CD4-positive, alpha-beta memory T cell (primary cell): Measurements from ENCODE around the gene OOSP3. TPM values are rescaled to one million over a fixed set of nuclear protein-coding genes. Genes with fewer than 3 reads are reported as not detected.

ENCODE experiments used
- CTCF ChIA-PET: fragments of 350-600 bp; sonication (Branson Sonifier 250); formaldehyde crosslinking; loops from one replicate; lab custom pipeline; 2021; ENCODE audit warnings: inconsistent platforms; ENCODE audit not compliant: partially characterized antibody; lab: Charles Lee
- POLR2A ChIA-PET: fragments of 350-600 bp; sonication (Branson Sonifier 250); formaldehyde crosslinking; loops from one replicate; lab custom pipeline; 2021; ENCODE audit not compliant: partially characterized antibody; lab: Charles Lee
- DNase-seq, 5 donors: peaks; one replicate each; pipeline versions ENCODE4 v3.0.0 to v3.0.0-alpha.2; 2020 to 2022; ENCODE audit warnings: mixed read lengths in 1 of 5
- H3K27ac ChIP-seq: one replicate; pipeline ENCODE4 v1.7.0; 2013; ENCODE audit warnings: low read depth, low read length
- H3K27me3 ChIP-seq: 2 replicates; pipeline ENCODE4 v1.7.0; 2013; ENCODE audit warnings: mild to moderate bottlenecking, low read length, moderate library complexity; ENCODE audit not compliant: insufficient read depth
- H3K36me3 ChIP-seq: 2 replicates; pipeline ENCODE4 v1.7.0; 2013; ENCODE audit warnings: mild to moderate bottlenecking, low read length, moderate library complexity; ENCODE audit not compliant: insufficient read depth
- H3K4me1 ChIP-seq: 2 replicates; pipeline ENCODE4 v1.7.0; 2013; ENCODE audit warnings: mild to moderate bottlenecking, low read length, moderate library complexity; ENCODE audit not compliant: insufficient read depth
- H3K4me3 ChIP-seq, 2 donors: one replicate each; pipeline ENCODE4 v1.7.0; 2013; ENCODE audit warnings: low read length in 2 of 2, mild to moderate bottlenecking in 1 of 2
- H3K9me3 ChIP-seq, 2 donors: one replicate each; pipeline ENCODE4 v1.7.0; 2013; ENCODE audit warnings: low read length in 2 of 2, control low read depth in 1 of 2; ENCODE audit not compliant: control insufficient read depth in 1 of 2
- H3K27ac Mint-ChIP-seq, 7 donors: one replicate each; pipeline ENCODE4 v1.8.0; 2020 to 2021; ENCODE audit warnings: mixed read lengths in 7 of 7, mild to moderate bottlenecking in 6 of 7, inconsistent platforms in 3 of 7, moderate library complexity in 3 of 7
- H3K27me3 Mint-ChIP-seq, 2 donors: one replicate each; pipeline ENCODE4 v1.8.0; 2020 to 2021; ENCODE audit warnings: mixed read lengths in 2 of 2
- H3K36me3 Mint-ChIP-seq, 2 donors: one replicate each; pipeline ENCODE4 v1.8.0; 2020 to 2021; ENCODE audit warnings: mixed read lengths in 2 of 2, inconsistent platforms in 1 of 2, mild to moderate bottlenecking in 1 of 2
- H3K4me1 Mint-ChIP-seq, 4 donors: one replicate each; pipeline ENCODE4 v1.8.0; 2020 to 2021; ENCODE audit warnings: mixed read lengths in 4 of 4, mild to moderate bottlenecking in 1 of 4
- H3K4me3 Mint-ChIP-seq, 8 donors: one replicate each; pipeline ENCODE4 v1.8.0; 2020 to 2021; ENCODE audit warnings: mixed read lengths in 8 of 8, mild to moderate bottlenecking in 7 of 8, moderate library complexity in 6 of 8, inconsistent platforms in 3 of 8
- H3K9me3 Mint-ChIP-seq, 8 donors: one replicate each; pipeline ENCODE4 v1.8.0; 2020 to 2021; ENCODE audit warnings: mixed read lengths in 8 of 8, mild to moderate bottlenecking in 5 of 8, inconsistent platforms in 3 of 8, moderate library complexity in 1 of 8
- intact Hi-C: fragments of 100-400 bp; cut with micrococcal nuclease; formaldehyde crosslinking; loops from one replicate; pipeline ENCODE4 v1.15.1; 2023
- polyA plus RNA-seq, 2 donors: library from polyadenylated mRNA; unstranded; fragments of 300-500 nt; fragmentation: Illumina TruSeq; gene quantifications; one replicate each; pipeline ENCODE4 v1.2.3, GENCODE V29; 2021
- total RNA-seq, 2 experiments: library from RNA; stranded (reverse); gene quantifications; one replicate each; pipeline ENCODE4 v1.2.3, GENCODE V29; 2021

Gene OOSP3
- total and polyA plus RNA-seq, 4 experiments from 2014 or later, result not detected

GRCh38 chr11:59939482-59939881 lies 60.9 kb downstream of the OOSP3 start:
- DNase-seq, result no peak
- H3K4me1 Mint-ChIP-seq, result no peaks in the 10 kb centered on the region
- no peak overlapping the region for H3K4me3 ChIP-seq

GRCh38 chr11:59941091-59941490 lies 62.5 kb downstream of the OOSP3 start:
- H3K27me3 Mint-ChIP-seq, result peaks cover 3 to 28% of the 10 kb centered on the region in 2 donors
- no peaks in the 10 kb centered on the region for H3K36me3 ChIP-seq

More at GRCh38 chr11:59939482-59939881, 60.9 kb downstream of the OOSP3 start:
- H3K9me3 ChIP-seq, result no peaks in the 10 kb centered on the region
- Mint-ChIP-seq H3K9me3 (no peaks in the 10 kb centered on the region), H3K27ac (no peak overlapping the region), H3K36me3 (no peaks in the 10 kb centered on the region), H3K27me3 (peaks cover 3 to 24% of the 10 kb centered on the region in 2 donors), H3K4me3 (no peak overlapping the region)
- no peaks in the 10 kb centered on the region for H3K27me3 ChIP-seq
- no peak overlapping the region for H3K27ac ChIP-seq
- intact Hi-C loops, result no loop called here
- CTCF ChIA-PET, result no interaction called here
- POLR2A ChIA-PET, result no interaction called here
- H3K36me3 ChIP-seq, result no peaks in the 10 kb centered on the region
- no peaks in the 10 kb centered on the region for H3K4me1 ChIP-seq

GRCh38 chr11:59943997-59944714 lies 65.6 kb downstream of the OOSP3 start:
- no peak for DNase-seq
- H3K9me3 Mint-ChIP-seq, result no peaks in the 10 kb centered on the region
- ChIA-PET POLR2A (no interaction called here), CTCF (no interaction called here)
- no peaks in the 10 kb centered on the region for H3K36me3 Mint-ChIP-seq
- Histone ChIP-seq H3K27me3 (no peaks in the 10 kb centered on the region), H3K9me3 (no peaks in the 10 kb centered on the region), H3K27ac (no peak overlapping the region), H3K4me3 (no peak overlapping the region), H3K4me1 (no peaks in the 10 kb centered on the region), H3K36me3 (no peaks in the 10 kb centered on the region)
- peaks cover 6 to 40% of the 10 kb centered on the region in 2 donors for H3K27me3 Mint-ChIP-seq
- no peaks in the 10 kb centered on the region for H3K4me1 Mint-ChIP-seq
- no peak overlapping the region for H3K27ac Mint-ChIP-seq
- intact Hi-C loops, result no loop called here
- H3K4me3 Mint-ChIP-seq, result no peak overlapping the region

More at GRCh38 chr11:59941091-59941490, 62.5 kb downstream of the OOSP3 start:
- Mint-ChIP-seq H3K4me1 (no peaks in the 10 kb centered on the region), H3K27ac (no peak overlapping the region), H3K36me3 (no peaks in the 10 kb centered on the region), H3K4me3 (no peak overlapping the region), H3K9me3 (no peaks in the 10 kb centered on the region)
- intact Hi-C loops, result no loop called here
- Histone ChIP-seq H3K27me3 (no peaks in the 10 kb centered on the region), H3K4me3 (no peak overlapping the region), H3K27ac (no peak overlapping the region), H3K4me1 (no peaks in the 10 kb centered on the region), H3K9me3 (no peaks in the 10 kb centered on the region)
- POLR2A ChIA-PET, result no interaction called here
- CTCF ChIA-PET, result no interaction called here
- no peak for DNase-seq

- H3K4me3 Mint-ChIP-seq, result no peak overlapping the region
- H3K36me3 Mint-ChIP-seq, result no peaks in the 10 kb centered on the region
- H3K9me3 ChIP-seq, result no peaks in the 10 kb centered on the region
- H3K4me1 Mint-ChIP-seq, result no peaks in the 10 kb centered on the region
- ChIA-PET POLR2A (no interaction called here), CTCF (no interaction called here)
- H3K9me3 Mint-ChIP-seq, result no peaks in the 10 kb centered on the region
- DNase-seq, result no peak
- no peaks in the 10 kb centered on the region for H3K27me3 ChIP-seq
- no peak overlapping the region for H3K27ac ChIP-seq
- no peaks in the 10 kb centered on the region for H3K4me1 ChIP-seq
- H3K36me3 ChIP-seq, result no peaks in the 10 kb centered on the region
- peaks cover 4 to 41% of the 10 kb centered on the region in 2 donors for H3K27me3 Mint-ChIP-seq
- H3K4me3 ChIP-seq, result no peak overlapping the region
- H3K27ac Mint-ChIP-seq, result no peak overlapping the region
- intact Hi-C loops, result no loop called here
These were observed 66.1 kb downstream of the OOSP3 start for GRCh38 chr11:59944720-59945119.

Other genes with a start within 250 kb of the OOSP3 start
- 10 to 100 TPM; 45.3 to 45.5 TPM for gene PATL1, start 209.7 kb upstream of the OOSP3 start, total RNA-seq
- 1 to 10 TPM; 2.6 to 8.7 TPM for gene PATL1, start 209.7 kb upstream of the OOSP3 start, polyA plus RNA-seq
- not detected for gene OR10V1, start 164.9 kb upstream of the OOSP3 start, total RNA-seq
- gene OR10V1, start 164.9 kb upstream of the OOSP3 start, polyA plus RNA-seq, result not detected
- 10 to 100 TPM; 13.6 to 15.4 TPM for gene STX3, start 123.4 kb upstream of the OOSP3 start, total RNA-seq
- 1 to 10 TPM; 8.6 to 8.7 TPM for gene STX3, start 123.4 kb upstream of the OOSP3 start, polyA plus RNA-seq
- 10 to 100 TPM; 33.2 to 35.9 TPM for gene MRPL16, start 68.0 kb upstream of the OOSP3 start, total RNA-seq
- 10 to 100 TPM; 85.6 to 92.2 TPM for gene MRPL16, start 68.0 kb upstream of the OOSP3 start, polyA plus RNA-seq
- not detected for gene CBLIF, start 33.3 kb upstream of the OOSP3 start, total RNA-seq
- not detected for gene CBLIF, start 33.3 kb upstream of the OOSP3 start, polyA plus RNA-seq
- under 1 TPM; 0.38 to 0.42 TPM for gene TCN1, start 12.3 kb upstream of the OOSP3 start, total RNA-seq
- not detected for gene TCN1, start 12.3 kb upstream of the OOSP3 start, polyA plus RNA-seq
- gene OOSP1, start 59.6 kb downstream of the OOSP3 start, total RNA-seq, result not detected
- gene OOSP1, start 59.6 kb downstream of the OOSP3 start, polyA plus RNA-seq, result not detected
- not detected for gene OOSP4A, start 85.3 kb downstream of the OOSP3 start, total RNA-seq
- not detected for gene OOSP4A, start 85.3 kb downstream of the OOSP3 start, polyA plus RNA-seq
- not detected for gene OOSP4B, start 138.4 kb downstream of the OOSP3 start, total RNA-seq
- gene OOSP4B, start 138.4 kb downstream of the OOSP3 start, polyA plus RNA-seq, result not detected
- not detected for gene OOSP2, start 161.6 kb downstream of the OOSP3 start, total RNA-seq
- gene OOSP2, start 161.6 kb downstream of the OOSP3 start, polyA plus RNA-seq, result not detected
- not detected for gene MS4A3, start 177.9 kb downstream of the OOSP3 start, total RNA-seq
- gene MS4A3, start 177.9 kb downstream of the OOSP3 start, polyA plus RNA-seq, result under 1 TPM in 1 of 2 donors, not detected in 1; 0.37 TPM
- not detected for gene MS4A2, start 209.9 kb downstream of the OOSP3 start, total RNA-seq
- not detected for gene MS4A2, start 209.9 kb downstream of the OOSP3 start, polyA plus RNA-seq